Caco-2 (cell line): ENCODE results near the gene ZNF559. TPM values are rescaled to one million over a fixed set of nuclear protein-coding genes. Genes with fewer than 3 reads are reported as not detected.

Experiments
- BruUV-seq: library from RNA; stranded (reverse); fragments of 400-500 nt; replicated peaks from 2 replicates; lab custom pipeline; 2021; lab: Mats Ljungman, UMichigan
- CTCF ChIA-PET: fragments of 300-600 bp; sonication (Branson Sonifier 250); formaldehyde crosslinking; loops from one replicate; lab custom pipeline; 2022; ENCODE audit warnings: antibody characterized with exemption; lab: Charles Lee
- POLR2A ChIA-PET: fragments of 300-600 bp; sonication (Branson Sonifier 250); formaldehyde crosslinking; loops from one replicate; lab custom pipeline; 2022; ENCODE audit warnings: antibody characterized with exemption; lab: Charles Lee
- DNase-seq, 2 experiments: peaks; one replicate each; pipeline versions ENCODE4 v3.0.0 to v3.0.0-alpha.2; 2020 to 2022
- H3K27me3 ChIP-seq: replicated peaks from 2 replicates; pipeline ENCODE4 v1.6.0; 2011; ENCODE audit warnings: low read length; ENCODE audit not compliant: control insufficient read depth, insufficient read depth
- H3K36me3 ChIP-seq: 2 replicates; pipeline ENCODE4 v1.5.1; 2011; ENCODE audit warnings: low read length; ENCODE audit not compliant: control insufficient read depth, insufficient read depth
- H3K4me1 ChIP-seq: fragments of 250-450 bp; sonication (Bioruptor Pico); 2 replicates; pipeline ENCODE4 v1.5.1; 2020; ENCODE audit warnings: mild to moderate bottlenecking
- H3K4me3 ChIP-seq: 2 replicates; pipeline ENCODE4 v1.5.1; 2011; ENCODE audit warnings: low read depth, mild to moderate bottlenecking, control low read depth, low read length
- H3K9me3 ChIP-seq: fragments of 250-450 bp; sonication (Bioruptor Pico); 2 replicates; pipeline ENCODE4 v1.5.1; 2020; ENCODE audit warnings: mild to moderate bottlenecking, moderate library complexity
- H3K27ac Mint-ChIP-seq: one replicate; pipeline ENCODE4 v1.8.0; 2022; ENCODE audit warnings: mixed read lengths; ENCODE audit not compliant: unreplicated experiment
- H3K27me3 Mint-ChIP-seq: one replicate; pipeline ENCODE4 v1.8.0; 2022; ENCODE audit warnings: mixed read lengths; ENCODE audit not compliant: insufficient read depth, unreplicated experiment
- H3K36me3 Mint-ChIP-seq: one replicate; pipeline ENCODE4 v1.8.0; 2022; ENCODE audit warnings: mild to moderate bottlenecking, mixed read lengths; ENCODE audit not compliant: insufficient read depth, unreplicated experiment
- H3K4me1 Mint-ChIP-seq: one replicate; pipeline ENCODE4 v1.8.0; 2022; ENCODE audit warnings: low read depth, mixed read lengths; ENCODE audit not compliant: unreplicated experiment
- H3K4me3 Mint-ChIP-seq: one replicate; pipeline ENCODE4 v1.8.0; 2022; ENCODE audit warnings: mild to moderate bottlenecking, moderate library complexity, mixed read lengths; ENCODE audit not compliant: unreplicated experiment
- H3K9me3 Mint-ChIP-seq: one replicate; pipeline ENCODE4 v1.8.0; 2022; ENCODE audit warnings: mixed read lengths; ENCODE audit not compliant: unreplicated experiment
- intact Hi-C: fragments of 100-400 bp; cut with micrococcal nuclease; formaldehyde crosslinking; loops from one replicate; pipeline ENCODE4 v1.10.0; 2022; ENCODE audit not compliant: unreplicated experiment
- total RNA-seq: library from RNA; stranded (reverse); gene quantifications from 2 replicates; pipeline ENCODE4 v1.2.3, GENCODE V29; 2022
- TF ChIP-seq, protein P1 (sequence below), 2 experiments: fragments of 200-600 bp in 1 of 2; IDR thresholded peaks; 1 replicate in 1 of 2; 2 replicates in 1 of 2; pipeline versions ENCODE4 v1.5.1 to v1.8.0; 2011 to 2022; ENCODE audit warnings: antibody characterized with exemption in 1 of 2, control low read depth in 1 of 2, inconsistent platforms in 1 of 2, low read depth in 1 of 2, low read length in 1 of 2, mild to moderate bottlenecking in 1 of 2, moderate library complexity in 1 of 2; ENCODE audit not compliant: insufficient read depth in 1 of 2, severe bottlenecking in 1 of 2, unreplicated experiment in 1 of 2

Gene ZNF559
- total RNA-seq, 1 experiment from 2014 or later = 5.4 TPM

DNA sequence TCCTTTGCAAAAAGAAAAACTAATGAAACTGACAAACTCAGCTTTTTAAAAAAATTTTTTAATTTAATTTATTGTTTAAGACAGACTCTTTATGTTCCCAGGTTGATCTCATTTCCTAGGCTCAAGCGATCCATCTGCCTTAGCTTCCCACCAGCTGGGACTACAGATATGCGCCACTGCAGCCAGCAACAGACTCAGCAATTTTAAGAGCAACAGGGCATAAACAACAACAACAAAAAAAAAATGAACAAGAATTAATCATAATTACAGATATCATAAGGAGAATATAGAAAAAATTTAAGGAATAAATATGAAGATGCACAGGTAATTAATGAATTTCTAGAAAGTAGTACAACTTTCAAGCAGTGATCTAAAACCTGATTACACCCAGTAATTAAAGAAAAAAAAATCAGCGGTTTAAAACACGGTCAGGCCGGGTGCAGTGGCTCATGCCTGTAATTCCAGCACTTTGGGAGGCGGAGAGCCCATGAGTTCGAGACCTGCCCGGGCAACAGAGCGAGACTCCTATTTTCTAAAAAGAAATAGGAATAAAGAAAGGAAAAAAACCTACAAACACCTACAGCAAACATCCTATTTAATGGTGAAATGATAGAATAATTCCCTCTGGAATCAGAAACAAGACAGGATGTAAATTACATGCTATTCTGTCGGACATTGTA lies 15.7 kb upstream of the ZNF559 start:
- TF ChIP-seq, protein P1, sequence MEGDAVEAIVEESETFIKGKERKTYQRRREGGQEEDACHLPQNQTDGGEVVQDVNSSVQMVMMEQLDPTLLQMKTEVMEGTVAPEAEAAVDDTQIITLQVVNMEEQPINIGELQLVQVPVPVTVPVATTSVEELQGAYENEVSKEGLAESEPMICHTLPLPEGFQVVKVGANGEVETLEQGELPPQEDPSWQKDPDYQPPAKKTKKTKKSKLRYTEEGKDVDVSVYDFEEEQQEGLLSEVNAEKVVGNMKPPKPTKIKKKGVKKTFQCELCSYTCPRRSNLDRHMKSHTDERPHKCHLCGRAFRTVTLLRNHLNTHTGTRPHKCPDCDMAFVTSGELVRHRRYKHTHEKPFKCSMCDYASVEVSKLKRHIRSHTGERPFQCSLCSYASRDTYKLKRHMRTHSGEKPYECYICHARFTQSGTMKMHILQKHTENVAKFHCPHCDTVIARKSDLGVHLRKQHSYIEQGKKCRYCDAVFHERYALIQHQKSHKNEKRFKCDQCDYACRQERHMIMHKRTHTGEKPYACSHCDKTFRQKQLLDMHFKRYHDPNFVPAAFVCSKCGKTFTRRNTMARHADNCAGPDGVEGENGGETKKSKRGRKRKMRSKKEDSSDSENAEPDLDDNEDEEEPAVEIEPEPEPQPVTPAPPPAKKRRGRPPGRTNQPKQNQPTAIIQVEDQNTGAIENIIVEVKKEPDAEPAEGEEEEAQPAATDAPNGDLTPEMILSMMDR (IDR thresholded peaks at IDR 0.05; ENCODE audit: insufficient read depth in 1 of 2, low read depth in 1 of 2, low read length in 1 of 2, severe bottlenecking in 1 of 2, unreplicated experiment in 1 of 2) = no peak
- BruUV-seq = no TSS peak
- DNase-seq = no peak
- Mint-ChIP-seq H3K4me1 (no peaks in the 10 kb centered on the region), H3K36me3 (peaks cover 26% of the 10 kb centered on the region), H3K4me3 (peak overlapping the region; percentile 77), H3K27me3 (no peaks in the 10 kb centered on the region), H3K9me3 (no peaks in the 10 kb centered on the region), H3K27ac (no peak overlapping the region)
- Histone ChIP-seq H3K4me1 (no peaks in the 10 kb centered on the region), H3K36me3 (no peaks in the 10 kb centered on the region), H3K4me3 (no peak overlapping the region), H3K9me3 (peaks cover 10% of the 10 kb centered on the region; the same call in 1 of the 2 replicates), H3K27me3 (no peaks in the 10 kb centered on the region)
- intact Hi-C loops = no loop called here
- ChIA-PET CTCF (interaction anchor here (0.6 kb wide), 1 partner anchor 276 kb away, joined by 3 read pairs; the partner anchor contains the start of gene ZNF121), POLR2A (no interaction called here)

DNA sequence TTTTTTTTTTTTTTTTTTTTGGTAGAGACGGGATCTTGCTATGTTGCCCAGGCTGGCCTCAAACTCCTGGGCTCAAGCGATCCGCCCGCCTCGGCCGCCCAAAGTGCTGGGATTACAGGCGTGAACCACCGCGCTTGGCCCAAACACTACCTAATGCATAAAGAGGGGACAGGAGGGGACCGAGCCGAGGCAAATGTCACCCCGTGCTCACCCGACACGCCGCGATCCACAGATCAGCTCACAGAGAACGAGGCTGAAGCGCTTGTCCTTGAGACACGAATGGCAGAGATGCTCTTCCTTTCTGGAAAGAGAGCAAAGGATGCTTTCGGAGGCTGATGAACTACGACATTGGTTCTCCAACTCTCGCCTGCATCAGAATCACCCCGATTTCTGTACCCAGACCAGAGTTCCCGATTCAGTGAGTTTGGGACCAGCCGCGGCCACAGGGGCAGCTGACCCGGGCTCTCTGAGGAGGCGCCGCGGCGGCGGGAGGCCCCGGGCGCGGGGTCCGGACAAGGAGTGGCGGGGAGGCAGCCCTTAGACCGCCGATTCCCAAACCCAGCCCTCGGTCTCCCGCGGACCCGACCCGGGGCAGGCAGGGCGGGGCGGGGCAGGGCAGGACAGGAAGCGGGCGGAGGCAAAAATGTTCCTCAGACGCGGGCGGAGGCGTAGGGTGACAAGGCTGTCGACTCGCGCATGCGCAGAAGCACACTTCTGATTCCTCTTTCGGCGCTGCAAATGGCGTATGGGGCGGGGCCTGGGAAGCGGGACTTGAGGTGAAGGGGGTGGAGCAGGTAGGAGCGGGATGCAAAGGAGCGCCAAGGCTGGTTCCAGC lies 14.6 kb upstream of the ZNF559 start, which contains the start of gene ZNF699:
Gene ZNF699, minus strand, starts transcription at position 700 of the 835 bp plus-strand sequence. CDS start 4,719 bp downstream, outside the sequence.
- peak; percentile 90 to 96 for DNase-seq
- ChIA-PET CTCF (no interaction called here), POLR2A (no interaction called here)
- no peaks in the 10 kb centered on the region for H3K9me3 Mint-ChIP-seq
- H3K27me3 Mint-ChIP-seq = no peaks in the 10 kb centered on the region
- Histone ChIP-seq H3K36me3 (no peaks in the 10 kb centered on the region), H3K27me3 (no peaks in the 10 kb centered on the region), H3K4me3 (peak within 1 kb of the TSS; percentile 51), H3K4me1 (no peaks in the 10 kb centered on the region), H3K9me3 (peaks cover 10% of the 10 kb centered on the region; the same call in 1 of the 2 replicates)
- TF ChIP-seq, protein P1 (IDR thresholded peaks at IDR 0.05; ENCODE audit: insufficient read depth in 1 of 2, low read depth in 1 of 2, low read length in 1 of 2, severe bottlenecking in 1 of 2, unreplicated experiment in 1 of 2) = no peak
- H3K4me3 Mint-ChIP-seq = peak within 1 kb of the TSS; percentile 77
- intact Hi-C loops = no loop called here
- peak within 1 kb of the TSS; percentile 79 for H3K27ac Mint-ChIP-seq
- H3K4me1 Mint-ChIP-seq = no peaks in the 10 kb centered on the region
- peaks cover 16% of the 10 kb centered on the region for H3K36me3 Mint-ChIP-seq
- BruUV-seq = no TSS peak

DNA sequence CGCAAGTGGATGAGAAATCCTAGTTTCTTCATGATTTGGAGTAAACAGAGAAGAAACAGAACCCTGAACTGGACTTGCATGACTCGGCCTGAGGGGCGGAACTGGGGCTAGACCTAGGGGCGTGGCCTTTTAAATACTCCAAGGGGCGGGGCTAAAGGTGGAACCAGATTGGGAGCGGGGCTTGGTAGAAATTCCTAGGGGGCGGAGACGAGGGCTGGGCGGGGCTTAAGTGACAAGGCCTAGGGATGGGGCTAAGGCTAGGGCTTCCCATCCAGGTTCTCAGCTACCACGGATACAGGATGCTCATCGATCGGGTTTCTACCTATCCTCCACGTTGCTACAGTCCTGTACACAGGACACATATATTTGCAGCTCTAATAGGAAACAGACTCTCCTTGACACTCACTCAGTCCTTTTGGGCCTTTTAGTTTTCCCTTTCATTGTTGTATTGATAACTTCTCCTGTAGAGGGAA lies 14.0 kb upstream of the ZNF559 start:
- Mint-ChIP-seq H3K36me3 (peaks cover 16% of the 10 kb centered on the region), H3K9me3 (no peaks in the 10 kb centered on the region), H3K27ac (peak overlapping the region; percentile 79), H3K27me3 (no peaks in the 10 kb centered on the region), H3K4me1 (no peaks in the 10 kb centered on the region), H3K4me3 (peak overlapping the region; percentile 77)
- no TSS peak for BruUV-seq
- ChIA-PET CTCF (no interaction called here), POLR2A (no interaction called here)
- H3K36me3 ChIP-seq = no peaks in the 10 kb centered on the region
- peak in 1 of 2 experiments; percentile 87 for DNase-seq
- TF ChIP-seq, protein P1 (IDR thresholded peaks at IDR 0.05; ENCODE audit: insufficient read depth in 1 of 2, low read depth in 1 of 2, low read length in 1 of 2, severe bottlenecking in 1 of 2, unreplicated experiment in 1 of 2) = no peak
- peaks cover 10% of the 10 kb centered on the region; the same call in 1 of the 2 replicates for H3K9me3 ChIP-seq
- intact Hi-C loops = no loop called here
- H3K27me3 ChIP-seq = no peaks in the 10 kb centered on the region
- H3K4me3 ChIP-seq = peak overlapping the region; percentile 51
- H3K4me1 ChIP-seq = no peaks in the 10 kb centered on the region
